H54 (cell line): Measurements from ENCODE around the gene IVNS1ABP.

Experiments used
- DNase-seq: peaks from one replicate; pipeline ENCODE4 v3.0.0; 2011; ENCODE audit warnings: low spot score, mixed read lengths; ENCODE audit not compliant: insufficient read length
- FAIRE-seq: peaks from 3 replicates; lab custom pipeline; 2011; peaks lifted over from hg19 to GRCh38; lab: Jason Lieb, UNC
- POLR2A ChIP-seq: IDR thresholded peaks from 2 replicates; pipeline ENCODE4 v1.6.1; 2011; ENCODE audit warnings: low read depth, mild to moderate bottlenecking, low read length

Gene IVNS1ABP

DNA sequence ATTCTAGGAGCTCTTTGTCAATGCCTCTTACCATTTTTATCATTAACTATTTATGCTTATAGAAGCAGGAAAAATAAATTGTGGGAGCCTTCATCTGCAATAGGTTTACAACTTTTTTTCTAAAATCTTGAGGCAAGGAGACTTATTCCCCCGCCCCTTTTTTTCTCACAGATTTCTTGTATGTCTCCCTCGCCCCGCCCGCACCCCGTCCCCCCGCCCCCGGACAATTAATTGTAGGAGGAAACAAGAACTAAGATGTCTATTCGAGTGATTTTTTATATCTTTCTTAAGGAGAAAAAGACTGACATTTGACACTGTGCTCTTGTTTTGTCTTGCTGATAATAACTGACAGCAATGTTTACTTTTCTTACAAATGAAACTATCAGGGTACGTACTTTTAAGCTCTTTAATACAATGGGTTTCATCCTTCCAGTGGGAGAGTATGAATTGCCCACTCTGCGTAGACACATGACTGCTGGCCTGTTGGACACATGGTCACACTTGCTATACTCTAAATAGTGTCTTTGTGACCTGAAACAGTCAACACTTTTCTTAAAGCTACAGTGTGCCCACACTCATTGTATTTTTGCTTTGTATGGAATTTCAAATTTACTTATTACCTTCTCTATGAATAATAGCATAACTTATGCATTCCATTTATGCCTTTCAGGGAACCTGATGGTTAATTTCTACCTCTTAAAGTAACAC is 1.5 kb upstream of the IVNS1ABP start:
- no peak for DNase-seq

DNA sequence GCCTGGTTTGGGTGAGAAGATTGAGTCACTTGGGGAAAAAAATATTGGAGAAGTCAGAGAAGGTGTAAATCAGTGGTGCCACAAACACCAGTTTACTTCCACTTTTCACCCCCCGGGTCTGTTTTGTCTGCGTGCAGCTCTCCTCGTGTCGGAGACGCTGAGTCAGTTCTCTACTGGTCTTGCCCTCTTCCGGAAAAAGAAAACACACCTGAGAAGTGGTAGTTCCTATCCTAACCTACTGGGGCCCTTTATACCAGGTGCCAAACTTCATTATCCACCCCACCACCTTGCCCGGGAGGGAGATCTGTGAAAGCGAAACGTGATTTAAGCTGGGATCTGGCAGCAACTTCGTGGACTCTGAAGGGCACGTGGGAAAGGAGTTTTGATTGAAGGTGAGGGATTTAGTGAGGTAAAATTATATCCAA is 855 bp upstream of the IVNS1ABP start:
- DNase-seq (peak; percentile 17), FAIRE-seq (no peak)
- TF ChIP-seq POLR2A = no peak

More for the DNA sequence above, 1.5 kb upstream of the IVNS1ABP start:
- no peak for TF ChIP-seq POLR2A
- no peak for FAIRE-seq

DNA sequence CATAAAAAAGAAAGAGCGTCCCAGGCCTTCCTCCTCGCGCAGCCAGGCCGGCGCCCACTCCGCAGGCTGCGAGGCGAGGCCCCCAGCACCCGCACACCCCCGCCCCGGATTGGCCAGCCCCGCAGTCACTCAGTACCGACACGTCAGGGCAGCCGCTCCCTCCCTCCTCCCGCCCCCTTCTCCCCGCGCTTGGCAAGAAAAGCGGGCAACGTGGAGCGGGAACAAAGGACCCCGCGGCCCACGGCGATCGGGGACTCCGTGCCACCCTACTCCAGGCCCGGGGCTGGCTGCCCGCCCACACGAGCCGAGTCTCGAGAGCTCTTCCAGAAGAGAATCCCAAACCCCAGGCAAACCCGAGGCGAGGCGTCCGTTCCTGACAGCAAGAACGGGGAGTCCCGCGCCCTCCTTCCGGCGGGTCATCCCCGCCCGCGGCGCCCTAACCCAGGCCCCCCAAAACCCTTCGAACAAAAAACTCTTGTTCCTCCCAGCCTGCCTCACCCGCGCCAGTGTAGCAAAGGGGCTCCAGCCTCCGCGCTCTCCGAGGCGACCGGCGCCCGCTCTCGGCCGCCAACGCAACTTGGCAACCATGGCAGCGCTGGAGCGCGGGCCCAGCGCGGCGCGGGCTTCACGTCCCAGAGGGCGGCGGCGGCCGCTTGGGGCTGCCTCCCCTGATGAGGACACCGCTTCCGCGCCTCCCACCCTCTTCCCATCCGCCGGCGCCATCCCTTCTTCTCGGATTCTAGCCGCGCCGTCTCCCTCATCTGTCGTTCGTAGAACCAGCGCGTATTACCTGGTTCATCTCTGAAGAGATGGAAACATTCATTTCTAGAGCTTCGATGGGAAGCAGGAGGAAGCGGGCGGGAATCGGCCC is 645 bp downstream of the IVNS1ABP start:
- FAIRE-seq (no peak), DNase-seq (peak; percentile 70)
- TF ChIP-seq POLR2A = peak; percentile 66

DNA sequence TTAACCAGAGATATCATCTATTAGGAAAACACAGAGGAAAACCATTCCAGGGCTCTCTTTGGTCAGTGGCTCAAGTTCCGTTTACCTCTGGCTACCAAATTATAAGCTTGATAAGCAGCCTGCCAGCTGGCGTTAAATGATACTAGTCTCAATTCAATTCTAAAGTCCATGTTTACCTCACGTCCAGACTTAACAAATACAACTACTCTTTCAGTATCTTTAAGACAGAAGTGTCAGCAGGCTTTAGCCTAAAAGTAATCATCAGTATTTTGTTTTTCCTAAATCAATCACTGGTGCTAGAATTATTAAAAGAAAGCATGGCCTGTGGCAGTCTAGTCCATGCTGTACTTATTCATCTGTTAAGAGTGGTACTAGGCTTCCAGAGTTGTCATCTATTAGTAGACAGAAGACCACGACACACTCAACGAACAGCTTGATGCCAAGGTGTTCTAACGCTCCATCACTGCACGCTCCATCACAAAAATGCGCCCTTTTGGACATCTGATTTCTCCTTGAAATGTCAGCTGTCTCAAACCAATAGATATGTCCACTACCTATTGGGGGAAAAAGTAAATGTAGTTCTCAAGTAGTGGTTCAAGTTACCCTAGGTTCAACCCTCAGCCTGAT is 1.5 kb downstream of the IVNS1ABP start:
- TF ChIP-seq POLR2A = no peak
- FAIRE-seq (peak; percentile 15), DNase-seq (no peak)

DNA sequence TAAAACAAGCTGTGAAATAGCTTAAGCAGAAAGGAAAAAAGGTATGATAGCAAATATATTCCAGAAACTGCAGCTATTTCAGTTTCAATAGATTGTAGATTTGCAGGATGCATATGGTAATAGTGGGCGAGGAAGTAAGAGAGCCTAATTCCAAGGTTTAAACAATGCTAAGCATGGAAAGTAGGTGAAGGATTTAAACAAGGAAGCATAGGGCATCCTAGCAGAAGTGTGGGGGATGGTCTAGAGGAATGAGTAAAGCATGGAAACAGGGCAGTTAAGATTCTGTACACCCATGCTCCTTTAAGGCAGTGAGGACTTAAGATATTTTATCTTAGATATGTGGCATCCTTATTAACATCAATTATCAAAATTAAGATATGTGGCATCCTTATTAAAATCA is 2.6 kb downstream of the IVNS1ABP start:
- no peak for DNase-seq
- peak; percentile 15 for FAIRE-seq
- no peak for TF ChIP-seq POLR2A

DNA sequence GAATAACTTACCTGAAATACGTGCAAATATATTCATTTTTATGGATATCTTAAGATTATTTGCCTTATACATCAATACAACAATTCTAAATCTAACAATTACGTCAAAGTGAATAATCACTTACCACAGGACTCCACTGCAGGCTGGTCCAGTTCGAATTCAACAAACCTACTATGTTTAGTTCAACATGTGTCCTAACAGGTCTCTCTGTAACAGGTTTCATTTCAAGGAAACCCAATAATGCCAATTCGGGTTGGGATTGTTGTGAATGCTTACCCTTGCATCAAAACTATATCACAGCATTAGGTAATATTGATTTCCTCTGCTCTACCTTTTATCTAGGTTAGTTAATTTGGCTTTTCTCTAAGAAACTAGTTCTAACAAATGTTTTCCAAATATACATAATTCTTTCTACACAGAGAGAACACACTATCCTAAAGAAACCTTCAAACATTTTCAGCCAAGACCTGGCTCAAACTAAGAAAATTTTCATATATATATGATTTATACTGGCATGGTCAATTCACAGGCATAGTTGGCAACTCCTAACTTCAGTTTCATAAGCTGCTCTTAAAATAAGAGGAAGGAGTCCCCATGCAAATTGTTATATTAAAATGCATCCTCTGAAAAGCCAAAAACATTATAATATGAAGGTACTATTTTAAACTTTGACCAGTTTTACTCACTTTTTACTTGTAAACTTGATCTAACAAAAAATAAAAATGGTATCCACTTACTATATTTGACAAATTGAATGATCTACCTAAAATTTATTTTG is 4.5 kb downstream of the IVNS1ABP start:
- DNase-seq (no peak), FAIRE-seq (no peak)
- no peak for TF ChIP-seq POLR2A

DNA sequence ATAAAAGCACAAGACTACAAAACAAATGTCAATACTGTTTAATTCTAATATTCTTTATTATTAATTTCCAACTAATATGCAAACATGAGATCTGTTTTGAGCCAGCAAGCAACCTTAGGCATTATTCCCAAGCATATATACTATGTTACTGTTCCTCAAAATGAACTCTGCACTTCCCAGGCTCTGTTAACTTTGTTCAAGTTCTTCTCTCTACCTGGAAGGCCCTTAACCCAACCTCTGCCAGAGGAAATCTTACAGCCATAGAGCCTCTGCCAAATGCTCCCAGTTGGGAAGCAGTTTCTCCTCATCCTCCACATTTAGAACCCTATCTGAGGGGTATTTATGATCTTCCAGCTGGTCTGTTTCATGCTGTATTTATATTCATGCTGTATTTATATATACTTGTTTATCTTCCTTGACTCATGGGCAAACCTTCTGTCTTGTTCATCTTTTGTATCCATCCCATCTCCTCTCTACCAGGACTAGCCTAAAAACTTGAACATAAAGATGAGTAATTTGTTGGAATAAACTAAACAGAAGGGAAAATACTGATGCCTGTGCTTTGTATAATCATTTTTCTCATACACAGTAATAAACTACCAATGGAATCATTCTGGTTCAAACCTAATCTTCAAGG is 5.3 kb downstream of the IVNS1ABP start:
- DNase-seq (no peak), FAIRE-seq (peak; percentile 33)
- TF ChIP-seq POLR2A = no peak

DNA sequence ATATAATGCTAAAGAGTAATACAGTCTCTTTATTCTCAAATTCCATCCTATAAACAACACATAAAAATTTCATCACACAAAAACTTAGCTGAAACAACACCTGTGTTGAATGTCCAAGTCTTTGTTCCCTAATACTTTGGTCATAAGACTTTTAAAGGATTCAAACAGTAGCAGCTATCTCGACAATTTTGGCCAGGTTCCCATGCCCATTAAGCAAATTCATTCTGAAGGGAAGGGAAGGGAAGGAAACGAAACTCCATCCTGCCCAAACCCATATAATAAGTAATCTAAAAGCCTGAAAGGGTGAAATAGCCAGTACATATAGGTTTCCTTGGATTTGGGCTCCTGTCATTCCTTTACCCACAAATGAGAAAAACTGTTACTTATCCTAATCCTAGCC is 7.5 kb downstream of the IVNS1ABP start:
- TF ChIP-seq POLR2A = no peak
- FAIRE-seq (no peak), DNase-seq (no peak)

DNA sequence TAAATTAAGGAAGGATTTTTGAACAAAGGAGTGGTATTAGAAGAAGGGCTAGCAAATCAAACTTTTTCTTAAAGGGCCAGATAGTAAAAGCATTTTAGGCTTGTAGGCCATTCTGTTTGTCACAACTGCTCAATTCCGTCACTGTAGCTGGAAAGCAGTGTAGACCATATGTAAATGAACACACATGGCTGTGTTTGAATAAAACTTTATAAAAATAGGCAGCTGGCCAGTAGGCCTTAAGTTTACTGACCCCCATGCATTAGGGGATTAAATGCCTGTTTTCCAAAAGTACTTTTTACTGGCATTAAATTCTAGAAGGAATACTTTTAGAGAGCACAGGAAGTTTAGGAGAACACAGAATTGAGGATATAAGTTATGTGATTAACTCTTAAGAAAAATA is 8.9 kb downstream of the IVNS1ABP start:
- TF ChIP-seq POLR2A = no peak
- no peak for FAIRE-seq
- DNase-seq = no peak

DNA sequence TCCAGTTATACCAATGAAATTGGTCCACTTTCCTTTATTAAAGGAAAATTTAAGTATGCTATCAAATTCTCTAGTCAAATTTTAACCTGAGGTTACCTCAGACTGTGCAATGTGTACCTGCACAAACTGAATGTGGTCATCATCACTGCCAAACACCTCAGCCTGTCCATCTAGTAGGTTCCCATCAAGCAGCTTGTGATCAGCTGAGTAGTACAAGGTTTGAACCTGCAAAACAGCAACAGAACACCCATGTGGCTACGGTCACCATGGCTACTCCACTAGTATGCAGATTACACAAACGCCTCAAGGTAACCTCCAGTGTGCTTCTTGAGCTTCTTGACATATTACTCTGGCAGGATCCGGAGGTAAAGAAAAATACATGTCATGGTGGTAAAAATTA is 11.6 kb downstream of the IVNS1ABP start:
- FAIRE-seq = peak; percentile 53
- no peak for DNase-seq
- no peak for TF ChIP-seq POLR2A

DNA sequence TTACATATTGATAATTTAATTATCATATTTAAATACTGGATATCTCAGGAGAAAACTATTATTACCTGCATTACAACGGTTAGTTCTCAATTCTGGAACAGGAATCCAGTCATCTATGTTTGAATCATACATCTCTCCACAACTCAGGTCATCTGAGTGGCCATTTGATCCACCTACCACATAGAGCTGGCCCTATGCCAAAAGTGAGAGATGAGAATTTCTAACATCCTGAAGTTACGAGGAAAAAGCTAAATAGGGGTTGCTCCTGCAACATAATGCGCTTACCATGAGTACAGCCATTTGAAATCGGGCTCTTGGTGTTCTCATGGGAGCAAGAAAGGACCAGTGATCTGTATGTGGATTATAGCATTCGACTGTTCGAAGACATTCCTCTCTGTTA is 16.9 kb downstream of the IVNS1ABP start:
- TF ChIP-seq POLR2A = no peak
- DNase-seq (no peak), FAIRE-seq (no peak)

DNA sequence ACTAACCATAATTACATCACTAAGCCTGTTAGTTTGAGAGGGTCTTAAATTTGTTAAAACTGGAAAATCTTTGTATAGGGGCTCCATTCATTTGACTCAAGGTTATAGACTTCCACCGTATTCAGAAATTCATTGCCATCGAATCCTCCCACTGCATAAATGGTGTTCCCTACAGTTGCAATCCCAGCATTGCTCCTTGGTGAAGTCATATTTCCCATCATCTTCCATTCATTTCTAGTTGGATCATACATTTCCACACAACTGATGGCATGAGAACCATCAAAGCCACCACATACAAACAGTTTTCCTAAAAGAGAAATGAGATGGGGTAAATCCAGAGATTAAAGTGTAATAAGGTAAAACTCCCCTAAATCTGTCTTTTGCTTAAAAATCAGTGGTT is 19.1 kb downstream of the IVNS1ABP start:
- FAIRE-seq = no peak
- DNase-seq = no peak
- no peak for TF ChIP-seq POLR2A

DNA sequence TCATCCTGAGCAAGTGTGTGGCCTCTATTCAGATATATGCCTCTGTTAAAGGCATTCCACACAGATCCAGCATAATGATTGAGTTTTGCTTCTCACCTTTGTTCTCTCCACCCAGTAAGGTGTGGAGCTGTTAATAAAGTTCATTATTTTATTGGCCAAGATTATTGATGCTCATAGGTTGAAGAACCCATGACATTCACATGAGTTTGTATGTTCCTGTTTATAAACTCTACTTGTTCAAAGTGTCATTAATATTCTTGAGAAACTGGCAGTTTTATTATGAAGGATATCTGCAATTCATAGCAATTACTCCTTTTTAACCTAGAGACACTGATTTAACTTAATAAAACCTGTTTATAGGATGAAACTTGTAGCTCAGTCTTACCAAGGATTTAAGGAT is 22.0 kb downstream of the IVNS1ABP start:
- no peak for FAIRE-seq
- TF ChIP-seq POLR2A = no peak

More for the DNA sequence above, 22.0 kb downstream of the IVNS1ABP start:
- no peak for DNase-seq
